NCI-H524 treated with DMSO at 0.1 percent for 48 hours (cell line): ENCODE results near the gene OR5T2.
"Not testable (repeated sequence)": the region's sequence is repeated elsewhere in the genome, so short reads cannot be mapped to it uniquely, and the experiment has no call there.

Experiments
- DNase-seq: peaks from one replicate; lab custom pipeline; 2025; lab: John Stamatoyannopoulos, UW

OR5T2 gene

DNA sequence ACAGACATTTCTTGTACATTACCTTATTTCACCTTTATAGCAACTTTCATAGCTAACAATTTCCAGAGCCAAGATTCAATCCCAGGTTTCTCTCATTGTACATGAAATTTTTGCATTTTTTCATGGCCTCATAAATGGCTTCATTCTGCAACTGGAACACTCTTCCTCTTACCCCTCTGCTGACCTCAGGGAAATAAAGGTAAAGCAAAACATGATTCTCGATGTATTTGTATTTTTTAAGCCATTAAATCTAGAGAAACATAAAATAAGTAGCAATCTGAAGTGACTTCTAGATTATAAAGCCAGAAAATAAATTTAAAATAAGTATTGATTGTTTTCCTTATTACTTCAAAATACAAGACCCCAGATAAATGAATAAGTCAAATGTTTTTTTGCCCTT lies at the start of gene OR5T2:
Gene OR5T2, minus strand, starts transcription at position 101 of the 400 bp plus-strand sequence. CDS start 1,193 bp downstream, outside the sequence.
- no peak for DNase-seq

- DNase-seq: no peak
Measured at GRCh38 chr11:56273854-56274253, 39.8 kb upstream of the OR5T2 start, which contains the start of gene OR5T1. Gene OR5T1, plus strand, starts transcription at chr11:56274154. Its CDS starts 1,485 bp downstream, at chr11:56275639.

GRCh38 chr11:56271092-56271491 lies 37.0 kb upstream of the OR5T2 start:
- no peak for DNase-seq

- DNase-seq: no peak
Measured at GRCh38 chr11:56251954-56252353, 17.9 kb upstream of the OR5T2 start, which contains the start of gene OR5T3. Gene OR5T3, plus strand, starts transcription at chr11:56252254. Its CDS starts 0 bp downstream, at chr11:56252254.

GRCh38 chr11:56219735-56220134 lies 14.3 kb downstream of the OR5T2 start:
- not testable (repeated sequence) for DNase-seq

- no peak for DNase-seq
Measured at GRCh38 chr11:56214537-56214936, 19.5 kb downstream of the OR5T2 start.

GRCh38 chr11:56207790-56208189 lies 26.3 kb downstream of the OR5T2 start:
- no peak for DNase-seq

- no peak for DNase-seq
Measured at GRCh38 chr11:56197367-56197766, 36.7 kb downstream of the OR5T2 start.

DNA sequence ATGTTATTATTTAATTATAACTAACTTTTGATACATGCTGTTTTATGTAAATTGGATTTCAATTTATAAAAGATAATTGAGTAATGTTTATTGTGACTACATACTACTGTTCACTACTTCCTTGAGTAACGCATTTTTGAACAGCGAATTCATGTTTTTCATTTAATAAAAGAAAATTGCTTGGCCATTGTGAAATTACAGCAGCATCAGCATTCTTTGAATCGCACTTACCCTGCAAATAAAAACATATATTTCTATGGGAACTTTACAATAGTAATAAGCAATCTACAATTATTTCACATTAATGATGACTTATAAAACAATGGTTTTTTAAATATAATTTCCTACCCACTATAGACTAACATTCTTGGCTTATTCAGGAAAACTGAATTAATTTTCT lies 37.4 kb downstream of the OR5T2 start:
- no peak for DNase-seq

- DNase-seq: no peak
Measured at GRCh38 chr11:56188602-56189001, 45.5 kb downstream of the OR5T2 start.

DNA sequence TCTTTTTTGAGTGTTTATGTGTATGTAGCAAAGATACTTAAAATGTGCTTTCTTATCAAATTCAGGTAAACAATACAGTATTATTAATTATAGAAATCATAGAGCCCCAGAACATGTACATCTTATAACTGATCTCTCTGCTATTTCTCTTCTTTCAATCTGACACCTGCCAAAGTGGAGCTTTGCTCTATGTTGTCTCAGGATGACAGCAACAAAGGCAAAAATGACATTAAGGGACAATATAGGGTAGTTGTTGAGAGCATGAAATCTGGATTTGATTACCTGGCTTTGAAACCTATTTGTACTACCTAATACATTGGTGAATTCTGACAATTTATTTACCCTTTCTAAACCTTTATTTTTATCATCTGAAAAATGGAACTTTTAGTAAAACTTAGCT lies 50.6 kb downstream of the OR5T2 start:
- no peak for DNase-seq
